Neuronal stem cell (in vitro differentiated cells): Measurements from ENCODE around the gene JAM2.

Experiments
- DNase-seq: peaks from one replicate; pipeline ENCODE4 v3.0.0-alpha.2; 2013; ENCODE audit warnings: low spot score
- H2AFZ ChIP-seq: one replicate; pipeline ENCODE4 v1.6.1; 2013; ENCODE audit warnings: mild to moderate bottlenecking, low read length, inconsistent platforms
- H2AK5ac ChIP-seq: 2 replicates; pipeline ENCODE4 v1.6.1; 2013; ENCODE audit warnings: low read depth, mild to moderate bottlenecking, inconsistent platforms, low read length, moderate library complexity, mixed read lengths
- H2BK120ac ChIP-seq: 2 replicates; pipeline ENCODE4 v1.6.1; 2013; ENCODE audit warnings: low read depth, mild to moderate bottlenecking, inconsistent platforms, low read length, moderate library complexity, mixed read lengths
- H2BK12ac ChIP-seq: one replicate; pipeline ENCODE4 v1.6.1; 2013; ENCODE audit warnings: low read length, inconsistent platforms
- H2BK15ac ChIP-seq: 2 replicates; pipeline ENCODE4 v1.6.1; 2013; ENCODE audit warnings: mild to moderate bottlenecking, low read length, inconsistent platforms, mixed read lengths
- H2BK5ac ChIP-seq: one replicate; pipeline ENCODE4 v1.6.1; 2013; ENCODE audit warnings: inconsistent platforms, mild to moderate bottlenecking, low read length, moderate library complexity
- H3K14ac ChIP-seq: one replicate; pipeline ENCODE4 v1.6.1; 2013; ENCODE audit warnings: low read length, inconsistent platforms
- H3K18ac ChIP-seq: 2 replicates; pipeline ENCODE4 v1.6.1; 2013; ENCODE audit warnings: low read length, inconsistent platforms
- H3K23ac ChIP-seq: 2 replicates; pipeline ENCODE4 v1.6.1; 2013; ENCODE audit warnings: low read depth, mild to moderate bottlenecking, mixed read lengths, low read length, inconsistent platforms; ENCODE audit not compliant: poor library complexity
- H3K27ac ChIP-seq: replicated peaks from 3 replicates; pipeline ENCODE4 v1.5.1; 2013; ENCODE audit warnings: low read length, inconsistent platforms
- H3K27me3 ChIP-seq, 3 experiments: 2 replicates each; pipeline ENCODE4 v1.6.1; 2013; ENCODE audit warnings: low read length in 3 of 3, mild to moderate bottlenecking in 2 of 3, inconsistent platforms in 1 of 3, low read depth in 1 of 3, mixed read lengths in 1 of 3, moderate library complexity in 1 of 3; ENCODE audit not compliant: control insufficient read depth in 3 of 3, insufficient read depth in 3 of 3
- H3K36me3 ChIP-seq, 2 donors: replicated peaks in 1 of 2; 2 replicates each; pipeline ENCODE4 v1.6.1; 2013; ENCODE audit warnings: low read length in 2 of 2; ENCODE audit not compliant: control insufficient read depth in 2 of 2, insufficient read depth in 2 of 2
- H3K4ac ChIP-seq: 2 replicates; pipeline ENCODE4 v1.6.1; 2013; ENCODE audit warnings: inconsistent platforms, mild to moderate bottlenecking, low read length, moderate library complexity
- H3K4me1 ChIP-seq, 2 donors: 1 replicate in 1 of 2; 2 replicates in 1 of 2; pipeline ENCODE4 v1.6.1; 2013; ENCODE audit warnings: low read length in 2 of 2, low read depth in 1 of 2; ENCODE audit not compliant: control insufficient read depth in 2 of 2, insufficient read depth in 1 of 2
- H3K4me2 ChIP-seq: one replicate; pipeline ENCODE4 v1.6.1; 2013; ENCODE audit warnings: mild to moderate bottlenecking, low read length, inconsistent platforms; ENCODE audit not compliant: insufficient read depth, poor library complexity, severe bottlenecking
- H3K4me3 ChIP-seq, 2 donors: 2 replicates each; pipeline ENCODE4 v1.5.1; 2013; ENCODE audit warnings: low read length in 2 of 2, mild to moderate bottlenecking in 2 of 2, inconsistent platforms in 1 of 2, moderate library complexity in 1 of 2
- H3K79me1 ChIP-seq: one replicate; pipeline ENCODE4 v1.6.1; 2013; ENCODE audit warnings: low read depth, mild to moderate bottlenecking, inconsistent platforms, low read length, moderate library complexity
- H3K9ac ChIP-seq: one replicate; pipeline ENCODE4 v1.6.1; 2013; ENCODE audit warnings: mild to moderate bottlenecking, low read depth, low read length, inconsistent platforms; ENCODE audit not compliant: poor library complexity
- H3K9me3 ChIP-seq, 2 donors: replicated peaks in 1 of 2; 2 replicates each; pipeline versions ENCODE3 to v1.6.1; 2013; ENCODE audit warnings: low read length in 2 of 2, mild to moderate bottlenecking in 2 of 2, inconsistent platforms in 1 of 2, low read depth in 1 of 2, mixed read lengths in 1 of 2, moderate library complexity in 1 of 2; ENCODE audit not compliant: control insufficient read depth in 2 of 2, insufficient read depth in 1 of 2
- H4K8ac ChIP-seq: one replicate; pipeline ENCODE4 v1.6.1; 2013; ENCODE audit warnings: low read depth, mild to moderate bottlenecking, inconsistent platforms, low read length, moderate library complexity
- H4K91ac ChIP-seq: one replicate; pipeline ENCODE4 v1.6.1; 2013; ENCODE audit warnings: low read length, low read depth, mild to moderate bottlenecking, inconsistent platforms; ENCODE audit not compliant: poor library complexity
- WGBS, 2 donors: extraction: QIAGEN DNeasy Blood & Tissue Kit; methylation state at CpG; one replicate each; pipeline ENCODE4 v1.1.7; 2013; ENCODE audit warnings: missing lambda C conversion rate in 2 of 2, mixed read lengths in 1 of 2; ENCODE audit not compliant: insufficient read length in 2 of 2, insufficient replicate concordance in 1 of 2; ENCODE audit errors: extremely low coverage in 2 of 2; 5-methylcytosine and 5-hydroxymethylcytosine counted together

Gene JAM2

DNA sequence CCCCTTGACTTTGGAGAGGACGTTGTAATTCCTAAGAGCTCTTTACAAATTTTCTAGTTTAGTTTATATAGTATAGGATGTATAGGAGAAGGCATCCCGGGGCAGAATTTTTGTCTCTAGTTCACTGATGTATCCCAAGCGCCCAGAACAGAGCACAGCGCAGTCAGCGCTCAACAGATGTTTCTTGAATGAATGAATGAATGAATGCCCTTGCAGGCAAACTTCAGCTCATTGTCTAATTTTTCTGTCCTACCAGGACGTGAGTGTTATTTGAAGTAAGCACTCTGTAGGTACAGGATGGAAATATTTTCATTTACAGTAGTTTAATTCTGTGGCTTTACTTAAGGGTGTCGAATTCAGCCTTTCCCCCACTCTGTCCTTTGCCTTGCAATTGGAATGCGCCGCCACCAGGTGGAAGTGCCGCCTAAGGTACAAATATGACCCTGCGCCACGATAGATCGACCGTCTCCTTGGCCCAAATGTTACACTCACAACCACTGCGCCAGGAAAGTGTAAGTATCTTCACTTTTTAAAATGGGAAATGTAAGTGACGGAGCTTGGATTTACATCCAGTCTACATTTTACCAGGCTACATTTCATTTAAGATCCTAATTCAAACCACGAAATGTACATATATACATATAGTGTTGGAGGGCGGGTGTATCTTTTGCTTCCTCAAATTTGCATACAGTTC, 30.9 kb upstream of the JAM2 start:
- Histone ChIP-seq H2AK5ac (no peak overlapping the region), H3K4me1 (peaks cover 0 to 3% of the 10 kb centered on the region in 2 donors), H3K36me3 (peaks cover 7 to 32% of the 10 kb centered on the region in 2 donors), H3K27ac (no peak overlapping the region), H3K4me3 (peak overlapping the region in 1 of 2 donors; percentile 62), H3K79me1 (no peaks in the 10 kb centered on the region), H3K18ac (no peak overlapping the region), H2BK15ac (no peak overlapping the region), H3K4me2 (peak overlapping the region; percentile 78), H3K23ac (no peak overlapping the region), H2AFZ (peak overlapping the region; percentile 98), H3K9ac (no peak overlapping the region), H3K27me3 (no peaks in the 10 kb centered on the region), H3K4ac (no peak overlapping the region), H4K91ac (no peak overlapping the region), H4K8ac (no peak overlapping the region), H2BK12ac (no peak overlapping the region), H2BK120ac (no peak overlapping the region), H3K14ac (no peak overlapping the region), H3K9me3 (no peaks in the 10 kb centered on the region), H2BK5ac (no peak overlapping the region)
- peak; percentile 73 for DNase-seq
- no CpG with 5 or more reads among the region's 18 CpGs for WGBS, 2 donors

DNA sequence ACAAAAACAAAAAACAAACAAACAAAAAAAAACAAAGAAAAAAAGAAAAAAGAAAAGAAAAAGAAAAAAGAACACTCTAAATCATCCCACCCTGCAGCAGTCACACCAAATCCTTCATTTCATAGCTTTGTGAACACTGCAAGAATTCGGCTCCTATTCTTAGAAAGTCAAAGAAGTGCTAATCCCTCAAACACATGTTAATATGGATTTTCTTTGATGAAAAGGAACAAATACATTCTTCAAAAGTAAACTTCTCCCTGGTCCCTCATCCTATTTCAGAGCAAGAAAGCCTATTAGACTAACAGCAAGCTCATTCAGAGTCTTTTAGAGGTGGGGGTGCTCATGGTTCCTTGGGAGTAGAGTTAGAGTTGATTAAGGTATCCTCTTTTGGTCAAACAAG, 24.6 kb upstream of the JAM2 start:
- H2BK15ac ChIP-seq = no peak overlapping the region
- no peak overlapping the region for H2BK5ac ChIP-seq
- DNase-seq = no peak
- no peak overlapping the region for H3K4me2 ChIP-seq
- no peak overlapping the region for H2BK12ac ChIP-seq
- no peaks in the 10 kb centered on the region for H3K36me3 ChIP-seq
- no peaks in the 10 kb centered on the region for H3K79me1 ChIP-seq
- H3K27me3 ChIP-seq = no peaks in the 10 kb centered on the region
- H3K23ac ChIP-seq = no peak overlapping the region
- no peaks in the 10 kb centered on the region for H3K9me3 ChIP-seq
- no peak overlapping the region for H3K4ac ChIP-seq
- H3K18ac ChIP-seq = no peak overlapping the region
- H3K9ac ChIP-seq = no peak overlapping the region
- H3K4me3 ChIP-seq = no peak overlapping the region
- WGBS, 2 donors = no CpG with 5 or more reads among the region's 1 CpG
- no peak overlapping the region for H3K27ac ChIP-seq
- no peaks in the 10 kb centered on the region for H3K4me1 ChIP-seq
- H4K91ac ChIP-seq = no peak overlapping the region
- H2AK5ac ChIP-seq = no peak overlapping the region
- H4K8ac ChIP-seq = no peak overlapping the region
- no peak overlapping the region for H3K14ac ChIP-seq
- H2AFZ ChIP-seq = no peak overlapping the region
- no peak overlapping the region for H2BK120ac ChIP-seq

DNA sequence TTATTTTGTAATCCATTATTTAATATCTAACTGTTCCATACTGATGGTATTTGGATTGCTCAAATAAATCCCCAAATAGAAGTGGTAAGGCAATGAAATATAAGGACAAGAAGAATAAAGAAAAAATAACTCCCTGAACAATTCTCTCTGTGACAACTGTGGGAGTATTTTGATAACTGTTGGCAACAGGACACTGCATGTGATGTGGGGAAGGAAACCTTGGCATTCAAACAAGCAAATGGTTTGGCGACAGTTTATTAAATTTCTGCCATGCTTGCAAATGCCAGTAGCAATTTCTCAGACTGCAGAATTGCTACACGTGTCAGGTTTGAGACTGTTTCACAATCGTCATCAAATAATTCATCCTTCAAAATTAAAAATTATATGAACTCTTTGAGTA, 23.2 kb upstream of the JAM2 start:
- Histone ChIP-seq H3K27me3 (no peaks in the 10 kb centered on the region), H3K4ac (no peak overlapping the region), H3K23ac (no peak overlapping the region), H3K4me2 (no peak overlapping the region), H4K8ac (no peak overlapping the region), H3K79me1 (no peaks in the 10 kb centered on the region), H3K18ac (no peak overlapping the region), H3K27ac (no peak overlapping the region), H2AFZ (no peak overlapping the region), H3K4me3 (no peak overlapping the region), H2BK15ac (no peak overlapping the region), H2BK12ac (no peak overlapping the region), H3K4me1 (no peaks in the 10 kb centered on the region), H3K9me3 (no peaks in the 10 kb centered on the region), H2AK5ac (no peak overlapping the region), H3K36me3 (no peaks in the 10 kb centered on the region), H2BK120ac (no peak overlapping the region), H3K9ac (no peak overlapping the region), H4K91ac (no peak overlapping the region), H3K14ac (no peak overlapping the region), H2BK5ac (no peak overlapping the region)
- no CpG with 5 or more reads among the region's 3 CpGs for WGBS, 2 donors
- DNase-seq = no peak

DNA sequence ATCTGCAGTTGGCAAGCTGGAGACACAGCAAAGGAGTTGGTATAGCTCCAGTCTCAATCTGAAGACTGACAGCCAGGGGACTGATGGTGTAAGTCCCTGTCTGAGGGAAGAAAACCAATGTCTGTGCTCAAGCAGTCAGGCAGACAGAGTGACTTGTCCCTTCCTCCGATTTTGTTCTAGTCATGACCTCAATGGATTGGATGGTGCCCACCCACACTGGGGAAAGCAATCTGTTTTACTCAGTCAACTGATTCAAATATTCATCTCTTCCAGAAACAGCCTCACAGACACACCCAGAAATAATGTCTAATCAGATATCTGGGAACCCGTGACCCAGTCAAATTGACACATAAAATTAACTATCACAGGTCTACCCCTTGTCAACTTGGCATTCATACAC, 19.9 kb upstream of the JAM2 start:
- no peak overlapping the region for H2BK120ac ChIP-seq
- H2BK15ac ChIP-seq = no peak overlapping the region
- H4K8ac ChIP-seq = no peak overlapping the region

More for the DNA sequence above, 19.9 kb upstream of the JAM2 start:
- H3K27ac ChIP-seq = no peak overlapping the region
- H3K36me3 ChIP-seq = no peaks in the 10 kb centered on the region
- no peak overlapping the region for H3K9ac ChIP-seq
- H3K14ac ChIP-seq = no peak overlapping the region
- no peaks in the 10 kb centered on the region for H3K27me3 ChIP-seq
- no peak for DNase-seq
- H3K79me1 ChIP-seq = no peaks in the 10 kb centered on the region
- H3K4ac ChIP-seq = no peak overlapping the region
- no peak overlapping the region for H3K4me2 ChIP-seq
- no peak overlapping the region for H4K91ac ChIP-seq
- no peak overlapping the region for H3K4me3 ChIP-seq
- H3K18ac ChIP-seq = no peak overlapping the region
- no peak overlapping the region for H2AFZ ChIP-seq
- no peaks in the 10 kb centered on the region for H3K9me3 ChIP-seq
- WGBS, 2 donors = no CpG with 5 or more reads among the region's 2 CpGs
- H2AK5ac ChIP-seq = no peak overlapping the region
- no peak overlapping the region for H3K23ac ChIP-seq
- H3K4me1 ChIP-seq = peaks cover 0 to 1% of the 10 kb centered on the region in 2 donors
- no peak overlapping the region for H2BK12ac ChIP-seq
- no peak overlapping the region for H2BK5ac ChIP-seq
